ENCODE results near the gene DTL. TPM values are rescaled to one million over a fixed set of nuclear protein-coding genes. Genes with fewer than 3 reads are reported as not detected.
"Not testable (repeated sequence)": the region's sequence is repeated elsewhere in the genome, so short reads cannot be mapped to it uniquely, and the experiment has no call there.

The DTL gene
- total RNA-seq (ENCODE audit: unreplicated experiment), result 7.4 TPM
- long read RNA-seq, full-length matches to known transcripts, result 1 of 1 reads
- long read RNA-seq, partial matches to known transcripts, result 0 of 1 reads
- long read RNA-seq, other reads (novel, unspliced or antisense), result 0 of 1 reads

- Mint-ChIP-seq H3K4me1 (ENCODE audit: low read depth, unreplicated experiment) (peaks cover 4% of the 10 kb centered on the region), H3K36me3 (ENCODE audit: unreplicated experiment) (no peaks in the 10 kb centered on the region), H3K4me3 (ENCODE audit: unreplicated experiment) (peak within 1 kb of the TSS; percentile 95), H3K27me3 (ENCODE audit: unreplicated experiment) (peaks cover 3% of the 10 kb centered on the region), H3K27ac (ENCODE audit: unreplicated experiment) (peak within 1 kb of the TSS; percentile 96), H3K9me3 (ENCODE audit: unreplicated experiment) (peaks cover 4% of the 10 kb centered on the region)
- peak; percentile 87 for TF ChIP-seq CTCF (IDR thresholded peaks at IDR 0.05; ENCODE audit: partially characterized antibody, unreplicated experiment)
- DNase-seq, result peak; percentile 98
These were observed at the start of gene DTL, which contains the start of gene INTS7 for GRCh38 chr1:212035123-212035834. DTL (plus strand) TSS chr1:212035748; CDS start chr1:212035891, 143 bp downstream. INTS7 (minus strand) TSS chr1:212035557; CDS start chr1:212035437, 120 bp downstream.

GRCh38 chr1:211986628-211987254, 48.8 kb upstream of the DTL start:
- TF ChIP-seq CTCF (IDR thresholded peaks at IDR 0.05; ENCODE audit: partially characterized antibody, unreplicated experiment), result no peak
- no peaks in the 10 kb centered on the region for H3K36me3 Mint-ChIP-seq (ENCODE audit: unreplicated experiment)
- no peak overlapping the region for H3K4me3 Mint-ChIP-seq (ENCODE audit: unreplicated experiment)
- no peaks in the 10 kb centered on the region for H3K9me3 Mint-ChIP-seq (ENCODE audit: unreplicated experiment)
- H3K4me1 Mint-ChIP-seq (ENCODE audit: low read depth, unreplicated experiment), result no peaks in the 10 kb centered on the region
- no peak overlapping the region for H3K27ac Mint-ChIP-seq (ENCODE audit: unreplicated experiment)
- no peak for DNase-seq
- no peaks in the 10 kb centered on the region for H3K27me3 Mint-ChIP-seq (ENCODE audit: unreplicated experiment)

- H3K27me3 Mint-ChIP-seq (ENCODE audit: unreplicated experiment), result no peaks in the 10 kb centered on the region
- no peak overlapping the region for H3K4me3 Mint-ChIP-seq (ENCODE audit: unreplicated experiment)
These were observed 43.9 kb upstream of the DTL start for GRCh38 chr1:211991695-211992094.

GRCh38 chr1:211997426-211997825, 38.1 kb upstream of the DTL start:
- H3K27me3 Mint-ChIP-seq (ENCODE audit: unreplicated experiment), result not testable (repeated sequence)

More at GRCh38 chr1:211991695-211992094, 43.9 kb upstream of the DTL start:
- H3K9me3 Mint-ChIP-seq (ENCODE audit: unreplicated experiment), result no peaks in the 10 kb centered on the region
- no peak for TF ChIP-seq CTCF (IDR thresholded peaks at IDR 0.05; ENCODE audit: partially characterized antibody, unreplicated experiment)
- no peak overlapping the region for H3K27ac Mint-ChIP-seq (ENCODE audit: unreplicated experiment)
- H3K4me1 Mint-ChIP-seq (ENCODE audit: low read depth, unreplicated experiment), result no peaks in the 10 kb centered on the region
- DNase-seq, result no peak
- no peaks in the 10 kb centered on the region for H3K36me3 Mint-ChIP-seq (ENCODE audit: unreplicated experiment)

GRCh38 chr1:212002536-212002935, 33.0 kb upstream of the DTL start:
- DNase-seq, result no peak
- H3K4me1 Mint-ChIP-seq (ENCODE audit: low read depth, unreplicated experiment), result no peaks in the 10 kb centered on the region
- H3K27me3 Mint-ChIP-seq (ENCODE audit: unreplicated experiment), result no peaks in the 10 kb centered on the region
- no peak overlapping the region for H3K4me3 Mint-ChIP-seq (ENCODE audit: unreplicated experiment)
- no peak for TF ChIP-seq CTCF (IDR thresholded peaks at IDR 0.05; ENCODE audit: partially characterized antibody, unreplicated experiment)
- H3K36me3 Mint-ChIP-seq (ENCODE audit: unreplicated experiment), result no peaks in the 10 kb centered on the region
- H3K27ac Mint-ChIP-seq (ENCODE audit: unreplicated experiment), result no peak overlapping the region
- no peaks in the 10 kb centered on the region for H3K9me3 Mint-ChIP-seq (ENCODE audit: unreplicated experiment)

More at GRCh38 chr1:211997426-211997825, 38.1 kb upstream of the DTL start:
- H3K9me3 Mint-ChIP-seq (ENCODE audit: unreplicated experiment); H3K27ac Mint-ChIP-seq (ENCODE audit: unreplicated experiment); H3K4me3 Mint-ChIP-seq (ENCODE audit: unreplicated experiment); DNase-seq; H3K36me3 Mint-ChIP-seq (ENCODE audit: unreplicated experiment); H3K4me1 Mint-ChIP-seq (ENCODE audit: low read depth, unreplicated experiment): not testable (repeated sequence)

Measured in glutamatergic neuron (in vitro differentiated cells).